ENCODE results near the gene CHKA.

CHKA gene

GRCh38 chr11:68146010-68146540 is 24.9 kb upstream of the CHKA start:
- H3K36me3 ChIP-seq = no peaks in the 10 kb centered on the region
- no peak for TF ChIP-seq Cebpa-rat (IDR thresholded peaks at IDR 0.05)
- H3K27me3 ChIP-seq = peaks cover 0 to 5% (median 0%) of the 10 kb centered on the region in 11 experiments; a peak in 5 of 22 replicates
- H3K9me3 ChIP-seq (replicated peaks in 1 of 11) = no peaks in the 10 kb centered on the region
- no peak overlapping the region for H3K27ac ChIP-seq
- H3K4me1 ChIP-seq = peaks cover 71 to 94% (median 79%) of the 10 kb centered on the region in 10 experiments
- no peak overlapping the region for H3K4me3 ChIP-seq
- H4K20me1 ChIP-seq = peaks cover 0 to 36% (median 14%) of the 10 kb centered on the region in 11 experiments; a peak in 17 of 22 replicates
- peak overlapping the region; percentile 55 to 98 (median 67) for H3K4me2 ChIP-seq
- peak overlapping the region in 1 of 11 experiments; percentile 3; a peak in 1 of 22 replicates for H3K9ac ChIP-seq

GRCh38 chr11:68145120-68145866 is 24.1 kb upstream of the CHKA start:
- Histone ChIP-seq H3K4me1 (peaks cover 78 to 99% (median 85%) of the 10 kb centered on the region in 10 experiments), H3K36me3 (no peaks in the 10 kb centered on the region), H4K20me1 (peaks cover 0 to 42% (median 16%) of the 10 kb centered on the region in 11 experiments; a peak in 17 of 22 replicates), H3K9ac (no peak overlapping the region), H3K4me2 (peak overlapping the region; percentile 55 to 99 (median 95); a peak in 17 of 22 replicates), H3K9me3 (replicated peaks in 1 of 11) (no peaks in the 10 kb centered on the region), H3K4me3 (no peak overlapping the region), H3K27ac (no peak overlapping the region), H3K27me3 (peaks cover 0 to 13% (median 0%) of the 10 kb centered on the region in 11 experiments; a peak in 5 of 22 replicates)
- TF ChIP-seq Cebpa-rat (IDR thresholded peaks at IDR 0.05) = no peak

- no peak overlapping the region; a peak in 2 of 22 replicates for H3K9ac ChIP-seq
- peaks cover 74 to 91% (median 83%) of the 10 kb centered on the region in 10 experiments for H3K4me1 ChIP-seq
- no peaks in the 10 kb centered on the region for H3K36me3 ChIP-seq
- peaks cover 0 to 42% (median 16%) of the 10 kb centered on the region in 11 experiments; a peak in 17 of 22 replicates for H4K20me1 ChIP-seq
- H3K27me3 ChIP-seq = peaks cover 0 to 21% (median 0%) of the 10 kb centered on the region in 11 experiments; a peak in 5 of 22 replicates
- peak overlapping the region; percentile 88 to 99 (median 95) for H3K4me2 ChIP-seq
- no peaks in the 10 kb centered on the region for H3K9me3 ChIP-seq (replicated peaks in 1 of 11)
- H3K27ac ChIP-seq = no peak overlapping the region; a peak in 1 of 22 replicates
- TF ChIP-seq Cebpa-rat (IDR thresholded peaks at IDR 0.05) = no peak
- H3K4me3 ChIP-seq = no peak overlapping the region
Observed at GRCh38 chr11:68143310-68143689, 22.1 kb upstream of the CHKA start.

GRCh38 chr11:68142441-68143309 is 21.5 kb upstream of the CHKA start:
- H4K20me1 ChIP-seq = peaks cover 0 to 36% (median 16%) of the 10 kb centered on the region in 11 experiments; a peak in 17 of 22 replicates
- H3K27ac ChIP-seq = peak overlapping the region; percentile 48 to 77 (median 69); a peak in 21 of 22 replicates
- H3K4me3 ChIP-seq = peak overlapping the region in 8 of 10 experiments; percentile 3 to 49 (median 28); a peak in 9 of 20 replicates
- H3K4me1 ChIP-seq = peaks cover 74 to 86% (median 82%) of the 10 kb centered on the region in 10 experiments
- H3K9ac ChIP-seq = peak overlapping the region in 10 of 11 experiments; percentile 23 to 70 (median 60); a peak in 18 of 22 replicates
- no peaks in the 10 kb centered on the region for H3K9me3 ChIP-seq (replicated peaks in 1 of 11)
- peak overlapping the region; percentile 88 to 99 (median 95) for H3K4me2 ChIP-seq
- no peaks in the 10 kb centered on the region for H3K36me3 ChIP-seq
- TF ChIP-seq Cebpa-rat (IDR thresholded peaks at IDR 0.05) = no peak
- H3K27me3 ChIP-seq = peaks cover 0 to 25% (median 0%) of the 10 kb centered on the region in 11 experiments; a peak in 5 of 22 replicates

GRCh38 chr11:68142028-68142412 is 20.8 kb upstream of the CHKA start:
- peaks cover 0 to 6% (median 2%) of the 10 kb centered on the region in 11 experiments; a peak in 11 of 22 replicates for H3K9me3 ChIP-seq (replicated peaks in 1 of 11)
- no peak for TF ChIP-seq Cebpa-rat (IDR thresholded peaks at IDR 0.05)
- H4K20me1 ChIP-seq = peaks cover 0 to 30% (median 16%) of the 10 kb centered on the region in 11 experiments; a peak in 17 of 22 replicates
- H3K27ac ChIP-seq = peak overlapping the region; percentile 48 to 77 (median 69); a peak in 21 of 22 replicates
- peaks cover 69 to 79% (median 76%) of the 10 kb centered on the region in 10 experiments for H3K4me1 ChIP-seq
- peak overlapping the region in 9 of 10 experiments; percentile 3 to 49 (median 37); a peak in 12 of 20 replicates for H3K4me3 ChIP-seq
- peak overlapping the region; percentile 88 to 99 (median 95) for H3K4me2 ChIP-seq
- peak overlapping the region in 10 of 11 experiments; percentile 23 to 70 (median 60); a peak in 18 of 22 replicates for H3K9ac ChIP-seq
- H3K27me3 ChIP-seq = peaks cover 0 to 25% (median 0%) of the 10 kb centered on the region in 11 experiments; a peak in 5 of 22 replicates
- H3K36me3 ChIP-seq = no peaks in the 10 kb centered on the region

GRCh38 chr11:68141246-68142027 is 20.2 kb upstream of the CHKA start:
- Histone ChIP-seq H3K4me1 (peaks cover 63 to 73% (median 70%) of the 10 kb centered on the region in 10 experiments), H4K20me1 (peaks cover 0 to 24% (median 16%) of the 10 kb centered on the region in 11 experiments; a peak in 17 of 22 replicates), H3K9ac (peak overlapping the region in 9 of 11 experiments; percentile 4 to 68 (median 54); a peak in 9 of 22 replicates), H3K27ac (peak overlapping the region; percentile 39 to 77 (median 63); a peak in 16 of 22 replicates), H3K4me2 (peak overlapping the region; percentile 88 to 99 (median 95)), H3K27me3 (peaks cover 0 to 25% (median 0%) of the 10 kb centered on the region in 11 experiments; a peak in 5 of 22 replicates), H3K9me3 (replicated peaks in 1 of 11) (peaks cover 0 to 12% (median 8%) of the 10 kb centered on the region in 11 experiments; a peak in 19 of 22 replicates), H3K4me3 (peak overlapping the region in 8 of 10 experiments; percentile 3 to 49 (median 32); a peak in 11 of 20 replicates), H3K36me3 (no peaks in the 10 kb centered on the region)
- TF ChIP-seq Cebpa-rat (IDR thresholded peaks at IDR 0.05) = no peak

- Histone ChIP-seq H3K36me3 (no peaks in the 10 kb centered on the region), H3K4me3 (peak overlapping the region in 3 of 10 experiments; percentile 9 to 49 (median 46); a peak in 3 of 20 replicates), H3K4me2 (peak overlapping the region; percentile 88 to 99 (median 95)), H4K20me1 (peaks cover 0 to 22% (median 16%) of the 10 kb centered on the region in 11 experiments; a peak in 17 of 22 replicates), H3K9ac (peak overlapping the region in 3 of 11 experiments; percentile 26 to 68 (median 27); a peak in 2 of 22 replicates), H3K27me3 (peaks cover 0 to 25% (median 0%) of the 10 kb centered on the region in 11 experiments; a peak in 5 of 22 replicates), H3K4me1 (peaks cover 56 to 66% (median 64%) of the 10 kb centered on the region in 10 experiments), H3K9me3 (replicated peaks in 1 of 11) (peaks cover 7 to 20% (median 15%) of the 10 kb centered on the region in 11 experiments; a peak in 21 of 22 replicates), H3K27ac (peak overlapping the region in 1 of 11 experiments; percentile 75; a peak in 1 of 22 replicates)
- no peak for TF ChIP-seq Cebpa-rat (IDR thresholded peaks at IDR 0.05)
Observed at GRCh38 chr11:68140496-68141245, 19.5 kb upstream of the CHKA start.

All from BLaER1 treated with 17β-estradiol and CSF1 and Interleukin-3, amounts not matched to agents 10 nM and 100 nM (cell line).